Neutrophil (primary cell): ENCODE data around the gene SATB1.

Experiments
- H3K27ac ChIP-seq: fragments of 200-600 bp; sonication (generic); 2 replicates; pipeline ENCODE4 v1.5.1; 2016; ENCODE audit warnings: mild to moderate bottlenecking, moderate library complexity
- H3K27me3 ChIP-seq: fragments of 200-600 bp; sonication (generic); 2 replicates; pipeline ENCODE4 v1.6.0; 2016; ENCODE audit warnings: mild to moderate bottlenecking
- H3K36me3 ChIP-seq: fragments of 200-600 bp; sonication (generic); 2 replicates; pipeline ENCODE4 v1.5.1; 2017
- H3K4me1 ChIP-seq, 2 experiments: fragments of 200-600 bp in 1 of 2; sonication (generic) in 1 of 2; 1 replicate in 1 of 2; 2 replicates in 1 of 2; pipeline versions ENCODE4 v1.5.1 to v1.6.1; 2013 to 2016; ENCODE audit warnings: low read depth in 1 of 2, low read length in 1 of 2, mild to moderate bottlenecking in 1 of 2, moderate library complexity in 1 of 2; ENCODE audit not compliant: control insufficient read depth in 1 of 2, insufficient read depth in 1 of 2
- H3K4me3 ChIP-seq, 2 experiments: fragments of 200-600 bp in 1 of 2; sonication (generic) in 1 of 2; 1 replicate in 1 of 2; 2 replicates in 1 of 2; pipeline ENCODE4 v1.5.1; 2013 to 2016; ENCODE audit warnings: low read depth in 1 of 2, low read length in 1 of 2, mild to moderate bottlenecking in 1 of 2, moderate library complexity in 1 of 2
- H3K9me3 ChIP-seq: fragments of 200-600 bp; sonication (generic); 2 replicates; pipeline ENCODE4 v1.5.1; 2016
- CTCF ChIP-seq: fragments of 200-600 bp; sonication (generic); IDR thresholded peaks from 2 replicates; pipeline ENCODE4 v1.5.1; 2016; ENCODE audit warnings: antibody characterized with exemption

The SATB1 gene

GRCh38 chr3:18443665-18444594 is 18.8 kb upstream of the SATB1 start:
- no peak for TF ChIP-seq CTCF
- H3K9me3 ChIP-seq, result no peaks in the 10 kb centered on the region
- H3K36me3 ChIP-seq, result no peaks in the 10 kb centered on the region
- H3K4me3 ChIP-seq, result peak overlapping the region; percentile 70 to 76
- H3K27me3 ChIP-seq, result peaks cover 16% of the 10 kb centered on the region
- peaks cover 21 to 31% of the 10 kb centered on the region in 2 experiments for H3K4me1 ChIP-seq
- peak overlapping the region; percentile 59 for H3K27ac ChIP-seq

GRCh38 chr3:18442756-18443664 is 17.9 kb upstream of the SATB1 start:
- H3K27ac ChIP-seq, result no peak overlapping the region
- H3K27me3 ChIP-seq, result peaks cover 16% of the 10 kb centered on the region
- H3K4me1 ChIP-seq, result peaks cover 21 to 31% of the 10 kb centered on the region in 2 experiments
- no peaks in the 10 kb centered on the region for H3K9me3 ChIP-seq
- H3K36me3 ChIP-seq, result no peaks in the 10 kb centered on the region
- peak overlapping the region; percentile 70 to 76 for H3K4me3 ChIP-seq
- no peak for TF ChIP-seq CTCF

GRCh38 chr3:18441551-18441950 is 16.4 kb upstream of the SATB1 start:
- no peaks in the 10 kb centered on the region for H3K36me3 ChIP-seq
- TF ChIP-seq CTCF, result no peak
- H3K9me3 ChIP-seq, result no peaks in the 10 kb centered on the region
- H3K4me1 ChIP-seq, result peaks cover 21 to 31% of the 10 kb centered on the region in 2 experiments
- H3K4me3 ChIP-seq, result no peak overlapping the region
- H3K27me3 ChIP-seq, result peaks cover 14% of the 10 kb centered on the region
- no peak overlapping the region for H3K27ac ChIP-seq

GRCh38 chr3:18440066-18440722 is 15.1 kb upstream of the SATB1 start:
- no peaks in the 10 kb centered on the region for H3K36me3 ChIP-seq
- H3K27me3 ChIP-seq, result peaks cover under 1% of the 10 kb centered on the region
- H3K4me3 ChIP-seq, result no peak overlapping the region
- no peaks in the 10 kb centered on the region for H3K9me3 ChIP-seq
- no peak for TF ChIP-seq CTCF
- H3K4me1 ChIP-seq, result peaks cover 13 to 21% of the 10 kb centered on the region in 2 experiments
- no peak overlapping the region for H3K27ac ChIP-seq

- no peaks in the 10 kb centered on the region for H3K9me3 ChIP-seq
- H3K27me3 ChIP-seq, result no peaks in the 10 kb centered on the region
- H3K4me3 ChIP-seq, result no peak overlapping the region
- peaks cover 11 to 21% of the 10 kb centered on the region in 2 experiments for H3K4me1 ChIP-seq
- TF ChIP-seq CTCF, result no peak
- no peaks in the 10 kb centered on the region for H3K36me3 ChIP-seq
- H3K27ac ChIP-seq, result no peak overlapping the region
Measured at GRCh38 chr3:18439281-18439680, 14.1 kb upstream of the SATB1 start.
